Neutrophil (primary cell): ENCODE data around the gene DISC1.

Source experiments
- H3K27ac ChIP-seq: fragments of 200-600 bp; sonication (generic); 2 replicates; pipeline ENCODE4 v1.5.1; 2016; ENCODE audit warnings: mild to moderate bottlenecking, moderate library complexity
- H3K27me3 ChIP-seq: fragments of 200-600 bp; sonication (generic); 2 replicates; pipeline ENCODE4 v1.6.0; 2016; ENCODE audit warnings: mild to moderate bottlenecking
- H3K36me3 ChIP-seq: fragments of 200-600 bp; sonication (generic); 2 replicates; pipeline ENCODE4 v1.5.1; 2017
- H3K4me1 ChIP-seq, 2 experiments: fragments of 200-600 bp in 1 of 2; sonication (generic) in 1 of 2; 1 replicate in 1 of 2; 2 replicates in 1 of 2; pipeline versions ENCODE4 v1.5.1 to v1.6.1; 2013 to 2016; ENCODE audit warnings: low read depth in 1 of 2, low read length in 1 of 2, mild to moderate bottlenecking in 1 of 2, moderate library complexity in 1 of 2; ENCODE audit not compliant: control insufficient read depth in 1 of 2, insufficient read depth in 1 of 2
- H3K4me3 ChIP-seq, 2 experiments: fragments of 200-600 bp in 1 of 2; sonication (generic) in 1 of 2; 1 replicate in 1 of 2; 2 replicates in 1 of 2; pipeline ENCODE4 v1.5.1; 2013 to 2016; ENCODE audit warnings: low read depth in 1 of 2, low read length in 1 of 2, mild to moderate bottlenecking in 1 of 2, moderate library complexity in 1 of 2
- H3K9me3 ChIP-seq: fragments of 200-600 bp; sonication (generic); 2 replicates; pipeline ENCODE4 v1.5.1; 2016
- CTCF ChIP-seq: fragments of 200-600 bp; sonication (generic); IDR thresholded peaks from 2 replicates; pipeline ENCODE4 v1.5.1; 2016; ENCODE audit warnings: antibody characterized with exemption

Gene DISC1

GRCh38 chr1:231885209-231885854, 258.7 kb downstream of the DISC1 start:
- H3K27ac ChIP-seq: no peak overlapping the region
- H3K4me1 ChIP-seq: no peaks in the 10 kb centered on the region
- H3K36me3 ChIP-seq: no peaks in the 10 kb centered on the region
- no peak overlapping the region for H3K4me3 ChIP-seq
- no peaks in the 10 kb centered on the region for H3K27me3 ChIP-seq
- no peaks in the 10 kb centered on the region for H3K9me3 ChIP-seq
- TF ChIP-seq CTCF: no peak

- Histone ChIP-seq H3K9me3 (no peaks in the 10 kb centered on the region), H3K27me3 (no peaks in the 10 kb centered on the region), H3K27ac (no peak overlapping the region), H3K4me3 (no peak overlapping the region), H3K36me3 (no peaks in the 10 kb centered on the region), H3K4me1 (no peaks in the 10 kb centered on the region)
- no peak for TF ChIP-seq CTCF
Measured at GRCh38 chr1:231887166-231887565, 260.6 kb downstream of the DISC1 start.

- H3K36me3 ChIP-seq: no peaks in the 10 kb centered on the region
- no peaks in the 10 kb centered on the region for H3K4me1 ChIP-seq
- H3K27ac ChIP-seq: no peak overlapping the region
- no peak overlapping the region for H3K4me3 ChIP-seq
- no peaks in the 10 kb centered on the region for H3K9me3 ChIP-seq
- no peak for TF ChIP-seq CTCF
- no peaks in the 10 kb centered on the region for H3K27me3 ChIP-seq
Measured at GRCh38 chr1:231887866-231888265, 261.3 kb downstream of the DISC1 start.

GRCh38 chr1:231890791-231891190, 264.2 kb downstream of the DISC1 start:
- no peak for TF ChIP-seq CTCF
- Histone ChIP-seq H3K9me3 (no peaks in the 10 kb centered on the region), H3K4me3 (no peak overlapping the region), H3K27ac (no peak overlapping the region), H3K36me3 (no peaks in the 10 kb centered on the region), H3K27me3 (no peaks in the 10 kb centered on the region), H3K4me1 (no peaks in the 10 kb centered on the region)

- no peaks in the 10 kb centered on the region for H3K36me3 ChIP-seq
- H3K27ac ChIP-seq: no peak overlapping the region
- no peaks in the 10 kb centered on the region for H3K4me1 ChIP-seq
- H3K9me3 ChIP-seq: no peaks in the 10 kb centered on the region
- no peak for TF ChIP-seq CTCF
- H3K27me3 ChIP-seq: no peaks in the 10 kb centered on the region
- no peak overlapping the region for H3K4me3 ChIP-seq
Measured at GRCh38 chr1:231893400-231894102, 267.0 kb downstream of the DISC1 start.
